VCaP (cell line): ENCODE results near the gene MGAT1.
"Not testable (repeated sequence)": the region's sequence is repeated elsewhere in the genome, so short reads cannot be mapped to it uniquely, and the experiment has no call there.

Experiments used
- H3K27ac ChIP-seq: fragments of 450-650 bp; 2 replicates; pipeline ENCODE4 v1.5.1; 2017
- TF ChIP-seq, protein P1 (sequence below): fragments of 450-650 bp; conservative IDR thresholded peaks from 2 replicates; pipeline ENCODE4 v1.5.1; 2017; ENCODE audit warnings: mild to moderate bottlenecking, moderate library complexity

MGAT1 gene

DNA sequence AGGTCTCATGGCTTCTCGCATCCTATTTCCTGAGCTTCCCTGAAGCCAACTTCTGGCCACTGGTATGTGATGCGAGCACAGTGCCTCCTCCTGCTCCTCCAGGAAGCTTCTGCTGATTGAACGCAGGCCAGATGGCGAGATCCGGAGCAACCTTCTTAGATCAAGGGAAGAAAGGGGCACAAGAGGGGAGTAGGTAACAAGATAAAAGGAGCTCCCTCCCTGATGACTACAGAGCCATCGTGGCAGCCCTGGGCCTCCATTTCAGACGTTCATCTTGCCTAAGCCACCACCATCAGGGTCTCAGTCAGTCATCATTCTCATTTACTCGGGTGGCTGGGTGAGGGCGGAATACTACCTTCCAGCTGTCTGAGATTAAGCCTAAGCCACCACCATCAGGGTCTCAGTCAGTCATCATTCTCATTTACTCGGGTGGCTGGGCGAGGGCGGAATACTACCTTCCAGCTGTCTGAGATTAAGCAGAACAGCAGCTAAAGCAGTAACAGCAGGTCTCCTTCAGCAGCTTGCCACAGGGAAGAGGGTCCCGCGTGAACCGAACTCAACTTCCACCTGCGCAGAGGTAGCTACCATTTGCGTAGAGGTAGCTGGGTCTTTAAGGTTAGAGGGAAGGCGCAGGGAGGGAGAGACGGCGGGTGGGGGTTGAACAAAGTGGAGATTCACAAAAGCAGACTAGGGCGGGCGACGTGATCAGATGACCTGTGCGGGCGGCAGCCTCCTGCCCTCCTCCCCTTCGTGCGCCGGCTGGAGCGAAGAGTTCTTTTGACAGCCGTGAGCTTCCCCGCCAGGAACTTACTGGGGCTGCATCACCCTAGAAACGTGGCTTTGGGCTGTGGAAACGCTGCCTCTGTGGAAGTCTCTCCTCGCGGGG, 27.9 kb upstream of the MGAT1 start:
- H3K27ac ChIP-seq = peak overlapping the region; percentile 74
- TF ChIP-seq, protein P1, sequence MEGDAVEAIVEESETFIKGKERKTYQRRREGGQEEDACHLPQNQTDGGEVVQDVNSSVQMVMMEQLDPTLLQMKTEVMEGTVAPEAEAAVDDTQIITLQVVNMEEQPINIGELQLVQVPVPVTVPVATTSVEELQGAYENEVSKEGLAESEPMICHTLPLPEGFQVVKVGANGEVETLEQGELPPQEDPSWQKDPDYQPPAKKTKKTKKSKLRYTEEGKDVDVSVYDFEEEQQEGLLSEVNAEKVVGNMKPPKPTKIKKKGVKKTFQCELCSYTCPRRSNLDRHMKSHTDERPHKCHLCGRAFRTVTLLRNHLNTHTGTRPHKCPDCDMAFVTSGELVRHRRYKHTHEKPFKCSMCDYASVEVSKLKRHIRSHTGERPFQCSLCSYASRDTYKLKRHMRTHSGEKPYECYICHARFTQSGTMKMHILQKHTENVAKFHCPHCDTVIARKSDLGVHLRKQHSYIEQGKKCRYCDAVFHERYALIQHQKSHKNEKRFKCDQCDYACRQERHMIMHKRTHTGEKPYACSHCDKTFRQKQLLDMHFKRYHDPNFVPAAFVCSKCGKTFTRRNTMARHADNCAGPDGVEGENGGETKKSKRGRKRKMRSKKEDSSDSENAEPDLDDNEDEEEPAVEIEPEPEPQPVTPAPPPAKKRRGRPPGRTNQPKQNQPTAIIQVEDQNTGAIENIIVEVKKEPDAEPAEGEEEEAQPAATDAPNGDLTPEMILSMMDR = no peak

DNA sequence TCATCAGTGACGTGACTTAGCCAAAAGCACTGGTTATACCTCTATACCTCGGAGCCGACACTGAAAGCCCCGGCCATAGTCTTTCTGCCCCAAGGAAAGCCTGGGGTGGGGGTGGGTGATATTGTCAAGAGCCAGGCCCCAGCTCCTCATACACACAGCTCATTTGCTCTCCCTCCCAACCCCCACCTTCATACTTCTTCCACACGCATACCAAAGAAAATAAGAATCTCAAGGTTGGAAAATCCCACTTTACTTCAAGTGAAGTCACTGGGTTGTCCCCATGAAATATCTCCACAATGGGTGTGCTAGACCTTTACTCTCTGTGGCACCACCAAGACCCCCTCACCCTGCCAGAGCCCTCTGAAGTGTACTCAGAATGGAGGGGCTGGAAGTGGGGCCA, 27.1 kb upstream of the MGAT1 start:
- H3K27ac ChIP-seq = no peak overlapping the region

DNA sequence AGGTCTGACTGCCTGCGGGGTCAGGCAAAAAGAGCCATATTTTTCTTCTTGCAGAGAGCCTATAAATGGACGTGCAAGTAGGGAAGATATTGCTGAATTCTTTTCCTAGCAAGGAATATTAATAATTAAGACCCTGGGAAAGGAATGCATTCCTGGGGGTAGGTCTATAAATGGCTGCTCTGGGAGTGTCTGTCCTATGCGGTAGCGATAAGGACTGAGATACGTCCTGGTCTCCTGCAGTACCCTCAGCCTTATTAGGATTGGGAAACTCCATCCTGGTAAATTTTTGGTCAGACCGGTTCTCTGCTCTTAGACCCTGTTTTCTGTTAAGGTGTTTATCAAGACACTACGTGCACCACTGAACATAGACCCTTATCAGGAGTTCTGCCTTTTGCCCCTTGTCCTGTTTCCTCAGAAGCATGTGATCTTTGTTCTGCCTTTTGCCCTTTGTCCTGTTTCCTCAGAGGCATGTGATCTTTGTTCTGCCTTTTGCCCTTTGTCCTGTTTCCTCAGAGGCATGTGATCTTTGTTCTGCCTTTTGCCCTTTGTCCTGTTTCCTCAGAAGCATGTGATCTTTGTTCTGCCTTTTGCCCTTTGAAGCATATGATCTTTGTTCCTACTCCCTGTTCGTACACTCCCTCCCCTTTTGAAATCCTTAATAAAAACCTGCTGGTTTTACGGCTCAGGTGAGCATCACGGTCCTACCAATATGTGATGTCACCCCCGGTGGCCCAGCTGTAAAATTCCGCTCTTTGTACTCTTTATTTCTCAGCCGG, 26.3 kb upstream of the MGAT1 start:
- not testable (repeated sequence) for H3K27ac ChIP-seq

More for the DNA sequence above, 27.1 kb upstream of the MGAT1 start:
- TF ChIP-seq, protein P1 = no peak

DNA sequence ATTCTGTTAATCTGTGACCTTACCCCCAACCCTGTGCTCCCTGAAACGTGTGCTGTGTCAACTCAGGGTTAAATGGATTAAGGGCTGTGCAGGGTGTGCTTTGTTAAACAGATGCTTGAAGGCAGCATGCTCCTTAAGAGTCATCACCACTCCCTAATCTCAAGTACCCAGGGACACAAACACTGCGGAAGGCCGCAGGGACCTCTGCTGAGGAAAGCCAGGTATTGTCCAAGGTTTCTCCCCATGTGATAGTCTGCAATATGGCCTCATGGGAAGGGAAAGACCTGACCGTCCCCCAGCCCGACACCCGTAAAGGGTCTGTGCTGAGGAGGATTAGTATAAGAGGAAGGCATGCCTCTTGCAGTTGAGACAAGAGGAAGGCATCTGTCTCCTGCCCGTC, 24.8 kb upstream of the MGAT1 start:
- H3K27ac ChIP-seq = not testable (repeated sequence)

DNA sequence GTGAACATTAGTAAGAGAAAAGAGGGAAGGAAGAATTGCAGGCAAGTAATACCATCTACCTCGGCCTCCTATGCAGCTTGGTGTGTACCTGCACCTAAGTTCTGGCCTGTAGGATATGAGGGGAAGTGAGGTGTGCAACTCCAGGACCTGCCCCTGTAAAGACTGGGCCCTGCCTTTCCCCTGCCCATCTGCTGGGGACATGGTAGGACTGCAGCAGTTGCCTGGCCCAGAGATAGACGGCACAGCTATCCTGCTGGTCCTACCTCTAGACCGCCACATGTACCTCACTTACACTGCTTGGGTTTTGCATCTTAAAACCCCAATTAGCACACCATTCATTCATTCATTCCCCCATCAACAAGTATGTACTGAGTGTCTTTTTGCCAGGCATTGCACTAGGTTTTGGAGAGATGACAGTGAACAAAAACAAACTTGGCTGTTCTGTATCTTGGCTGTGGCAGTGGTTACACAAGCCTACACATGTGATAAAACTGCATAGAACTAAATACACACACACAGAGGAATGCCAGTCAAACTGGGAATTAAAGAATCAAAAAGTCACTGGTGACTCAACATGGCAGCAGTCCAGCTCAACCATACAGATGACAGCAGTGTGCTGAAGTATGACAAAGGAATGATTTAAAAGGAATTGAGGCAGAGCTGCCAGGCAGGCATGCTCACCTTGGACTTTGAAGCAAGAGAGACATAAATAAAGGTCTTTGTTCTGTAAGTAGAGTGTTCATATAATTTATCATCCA, 23.3 kb upstream of the MGAT1 start:
- H3K27ac ChIP-seq = peak overlapping the region; percentile 42
- TF ChIP-seq, protein P1 = no peak

DNA sequence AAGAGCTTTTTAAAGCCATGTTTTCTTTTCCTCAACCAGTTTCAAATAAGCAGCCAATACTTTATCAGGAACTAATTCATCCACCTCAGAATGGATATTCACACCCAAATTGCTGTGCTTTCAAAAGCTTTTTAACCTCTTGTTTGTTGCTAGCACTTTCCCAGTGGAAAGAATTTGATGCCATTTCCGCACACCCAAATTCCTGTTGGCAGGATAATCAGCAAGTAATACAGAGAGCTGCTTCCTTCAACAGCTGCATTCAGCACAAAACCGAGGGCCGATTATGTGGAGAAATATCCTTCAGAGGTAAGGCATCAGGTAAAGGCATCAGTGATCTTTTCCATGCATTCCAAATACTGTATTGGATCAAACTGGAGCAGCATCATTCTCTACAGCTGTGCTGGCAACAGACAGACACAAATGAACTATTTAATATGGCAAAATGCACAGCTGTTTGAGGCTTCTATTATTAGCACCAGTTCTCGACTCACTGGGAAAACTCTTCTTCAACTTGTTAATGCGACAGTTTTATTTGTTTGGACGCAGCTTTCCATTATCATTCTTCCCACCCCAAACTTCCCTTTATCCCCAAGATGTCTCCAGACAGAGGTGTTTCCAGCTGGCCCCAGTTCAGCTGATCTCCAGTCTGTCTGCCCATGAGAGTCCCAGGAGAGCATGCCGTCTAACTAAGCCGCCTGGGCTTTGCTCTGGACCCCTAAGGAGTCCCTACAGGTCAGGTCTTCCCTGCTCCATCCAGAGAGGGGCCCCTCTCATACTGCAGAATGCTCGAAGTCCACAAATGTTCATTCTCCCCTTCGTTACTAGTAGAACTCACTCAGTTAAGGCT, 22.2 kb upstream of the MGAT1 start:
- TF ChIP-seq, protein P1 = no peak
- H3K27ac ChIP-seq = peak overlapping the region; percentile 42; the same call in 1 of the 2 replicates

DNA sequence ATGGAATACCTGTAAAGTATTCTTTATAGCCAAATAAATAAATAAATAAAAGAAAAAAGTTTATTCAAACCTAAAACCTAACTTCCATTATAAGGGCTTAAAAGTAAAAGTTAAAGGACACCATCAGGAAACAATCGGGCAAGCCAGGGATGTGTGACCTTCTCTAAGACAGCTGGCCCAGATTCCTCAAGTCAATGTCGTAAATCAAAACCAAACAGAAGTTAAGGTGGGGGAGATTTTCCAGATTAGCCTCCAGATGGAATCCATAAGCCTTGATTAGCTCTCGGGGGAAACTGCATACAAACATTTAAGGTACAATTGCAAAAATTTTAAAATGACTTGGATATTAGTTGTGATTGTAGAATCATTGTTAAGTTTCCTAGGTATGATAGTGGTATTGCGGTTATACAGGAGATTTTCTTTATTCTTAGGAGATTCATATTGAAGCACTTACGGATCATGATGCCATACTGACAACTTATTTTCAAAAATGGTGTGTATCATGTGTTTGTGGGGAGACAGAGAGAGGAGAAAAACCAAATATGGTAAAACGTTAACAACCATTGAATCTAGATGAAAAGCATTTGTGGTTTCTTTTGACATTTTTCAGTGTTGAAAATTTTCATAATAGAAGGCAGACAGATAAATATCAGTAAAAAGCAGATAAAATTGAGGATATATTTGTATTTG, 21.5 kb upstream of the MGAT1 start:
- TF ChIP-seq, protein P1 = no peak
- H3K27ac ChIP-seq = no peak overlapping the region
